SK-N-SH (cell line): ENCODE data around the gene CPPED1. TPM values are rescaled to one million over a fixed set of nuclear protein-coding genes. Genes with fewer than 3 reads are reported as not detected.

Experiments used
- CTCF ChIA-PET: fragments of 300-600, 350-600 bp; formaldehyde crosslinking; extraction: SDS; loops from one replicate; lab custom pipeline; 2021; lab: Yijun Ruan, JAX
- POLR2A ChIA-PET: fragments of 350-600 bp; sonication (Branson Sonifier 250); formaldehyde crosslinking; extraction: SDS; loops from one replicate; lab custom pipeline; 2020; ENCODE audit warnings: antibody characterized with exemption, inconsistent platforms; lab: Yijun Ruan, JAX
- DNase-seq: peaks from one replicate; pipeline ENCODE4 v3.0.0; 2012
- H2AFZ ChIP-seq: fragments of 200-600 bp; sonication (generic); 2 replicates; pipeline ENCODE4 v1.8.1; 2016; ENCODE audit warnings: antibody characterized with exemption, mild to moderate bottlenecking, low read depth
- H3F3A ChIP-seq: fragments of 200-600 bp; sonication (generic); replicated peaks from 2 replicates; pipeline ENCODE3; 2016; ENCODE audit warnings: antibody characterized with exemption, mild to moderate bottlenecking; ENCODE audit not compliant: insufficient read depth
- H3K27ac ChIP-seq, 2 experiments: fragments of 200-500 bp in 1 of 2; fragments of 200-600 bp in 1 of 2; sonication (Bioruptor generic) in 1 of 2; sonication (generic), shearing (Covaris generic) in 1 of 2; 2 replicates each; pipeline versions ENCODE4 v1.5.1 to v1.6.1; 2014 to 2016; ENCODE audit warnings: low read depth in 2 of 2, inconsistent platforms in 1 of 2, low read length in 1 of 2, mild to moderate bottlenecking in 1 of 2, mixed read lengths in 1 of 2
- H3K27me3 ChIP-seq: fragments of 200-600 bp; sonication (generic), shearing (Covaris generic); 2 replicates; pipeline ENCODE4 v1.6.1; 2016; ENCODE audit warnings: mixed run types; ENCODE audit not compliant: insufficient read depth
- H3K36me3 ChIP-seq, 2 experiments: fragments of 200-500 bp in 1 of 2; fragments of 200-600 bp in 1 of 2; sonication (Bioruptor generic) in 1 of 2; sonication (generic) in 1 of 2; replicated peaks in 1 of 2; 2 replicates each; pipeline versions ENCODE3 to v1.5.1; 2014 to 2016; ENCODE audit warnings: low read length in 1 of 2, mild to moderate bottlenecking in 1 of 2; ENCODE audit not compliant: insufficient read depth in 2 of 2, control insufficient read depth in 1 of 2
- H3K4me1 ChIP-seq, 2 experiments: fragments of 200-500 bp in 1 of 2; fragments of 200-600 bp in 1 of 2; sonication (Bioruptor generic) in 1 of 2; sonication (generic), shearing (Covaris generic) in 1 of 2; 2 replicates each; pipeline versions ENCODE4 v1.5.1 to v1.6.1; 2014 to 2016; ENCODE audit warnings: low read depth in 1 of 2, low read length in 1 of 2, mixed run types in 1 of 2; ENCODE audit not compliant: insufficient read depth in 2 of 2, control insufficient read depth in 1 of 2
- H3K4me2 ChIP-seq: fragments of 200-600 bp; sonication (generic), shearing (Covaris generic); 2 replicates; pipeline ENCODE4 v1.6.1; 2017; ENCODE audit warnings: mixed run types
- H3K4me3 ChIP-seq, 2 experiments: fragments of 200-500 bp in 1 of 2; fragments of 200-600 bp in 1 of 2; sonication (Bioruptor generic) in 1 of 2; sonication (generic), shearing (Covaris generic) in 1 of 2; 2 replicates each; pipeline versions ENCODE4 v1.5.1 to v1.8.1; 2014 to 2016; ENCODE audit warnings: low read depth in 2 of 2, inconsistent platforms in 1 of 2, low read length in 1 of 2, mild to moderate bottlenecking in 1 of 2, mixed read lengths in 1 of 2, moderate library complexity in 1 of 2
- H3K79me2 ChIP-seq: fragments of 200-600 bp; sonication (generic); 2 replicates; pipeline ENCODE4 v1.8.1; 2017; ENCODE audit warnings: mild to moderate bottlenecking; ENCODE audit not compliant: insufficient read depth
- H3K9ac ChIP-seq: fragments of 200-600 bp; sonication (generic); 2 replicates; pipeline ENCODE4 v1.6.1; 2017; ENCODE audit warnings: mixed run types
- H3K9me2 ChIP-seq: fragments of 200-600 bp; sonication (generic); 2 replicates; pipeline ENCODE4 v1.6.1; 2017; ENCODE audit warnings: mixed run types
- H3K9me3 ChIP-seq: fragments of 200-600 bp; sonication (generic); 2 replicates; pipeline ENCODE4 v1.6.1; 2017; ENCODE audit warnings: mixed run types, mild to moderate bottlenecking, moderate library complexity
- H4K20me1 ChIP-seq: fragments of 200-600 bp; sonication (generic); 2 replicates; pipeline ENCODE4 v1.6.1; 2017; ENCODE audit warnings: mild to moderate bottlenecking, mixed run types; ENCODE audit not compliant: insufficient read depth
- ELF1 ChIP-seq: IDR thresholded peaks from 2 replicates; pipeline ENCODE4 v1.4.0; 2012
- MXI1 ChIP-seq: IDR thresholded peaks from 2 replicates; pipeline ENCODE4 v1.6.1; 2012; ENCODE audit warnings: mild to moderate bottlenecking, low read depth, low read length, improper control_type of control experiment
- SMC3 ChIP-seq: IDR thresholded peaks from 2 replicates; pipeline ENCODE4 v1.6.1; 2012; ENCODE audit warnings: low read depth, low read length, improper control_type of control experiment
- TAF1 ChIP-seq: IDR thresholded peaks from 2 replicates; pipeline ENCODE4 v1.6.1; 2012; ENCODE audit warnings: low read depth, mild to moderate bottlenecking, low read length, moderate library complexity, borderline replicate concordance
- YY1 ChIP-seq: IDR thresholded peaks from 2 replicates; pipeline ENCODE4 v1.4.0; 2012; ENCODE audit warnings: low read depth, mild to moderate bottlenecking
- WGBS: methylation state at CpG from one replicate; pipeline ENCODE4 v1.1.6; 2017; ENCODE audit warnings: low lambda C conversion rate; 5-methylcytosine and 5-hydroxymethylcytosine counted together
- polyA plus RNA-seq, 3 experiments: library from polyadenylated mRNA; depleted of rRNA; stranded (reverse); fragments of >200 nt; gene quantifications; 2 replicates each; pipeline ENCODE4 v1.2.3, GENCODE V29; 2012
- TF ChIP-seq, protein P1 (sequence below): fragments of 200-600 bp; sonication (generic); IDR thresholded peaks from 2 replicates; pipeline ENCODE4 v1.6.1; 2017; ENCODE audit warnings: antibody characterized with exemption, mild to moderate bottlenecking, moderate library complexity
- TF ChIP-seq, protein P2 (sequence below): fragments of 150-350 bp; IDR thresholded peaks from 2 replicates; pipeline ENCODE4 v1.6.1; 2016; ENCODE audit warnings: mild to moderate bottlenecking, low read depth, low read length
- TF ChIP-seq, protein P3 (sequence below): IDR thresholded peaks from 2 replicates; pipeline ENCODE4; 2012
- TF ChIP-seq, protein P4 (sequence below): IDR thresholded peaks from 2 replicates; pipeline ENCODE4 v1.4.0; 2012; ENCODE audit warnings: low read depth, borderline replicate concordance

The CPPED1 gene
- polyA plus RNA-seq, 1 of the 3 experiments (the other 2 are of a cell fraction): 11.9 TPM

DNA sequence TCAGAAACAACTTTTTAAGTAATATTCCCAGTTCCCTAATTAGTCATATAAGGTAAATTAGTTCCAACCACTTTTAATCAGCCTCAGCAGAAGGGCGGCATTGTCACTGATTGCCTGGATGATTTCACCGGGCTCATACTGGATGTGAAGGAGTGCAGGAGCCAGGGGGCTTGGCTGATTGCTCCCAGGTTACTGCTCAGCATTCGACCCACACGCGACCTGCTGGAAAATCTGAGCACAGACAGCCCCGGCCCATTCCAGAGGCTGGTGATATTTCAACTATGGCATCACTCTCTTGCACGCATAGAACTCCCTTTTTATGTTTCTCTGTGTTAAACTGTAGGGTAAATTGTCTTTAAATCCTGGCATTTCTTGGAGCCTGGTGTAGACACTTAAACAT is 34.2 kb downstream of the CPPED1 start:
- Histone ChIP-seq H3K9me3 (no peaks in the 10 kb centered on the region), H3K4me2 (no peak overlapping the region), H3K9me2 (no peaks in the 10 kb centered on the region), H2AFZ (no peak overlapping the region), H3K9ac (no peak overlapping the region), H3K79me2 (peaks cover 22% of the 10 kb centered on the region; the same call in 1 of the 2 replicates), H3F3A (no peaks in the 10 kb centered on the region), H3K4me3 (no peak overlapping the region), H4K20me1 (0 out of 2 replicates have a peak, but pooled peaks cover 3% of the 10 kb centered on the region), H3K4me1 (peaks cover 0 to 13% of the 10 kb centered on the region in 2 experiments; a peak in 2 of 4 replicates), H3K36me3 (peaks cover 0 to 8% of the 10 kb centered on the region in 2 experiments), H3K27ac (no peak overlapping the region), H3K27me3 (no peaks in the 10 kb centered on the region)
- POLR2A ChIA-PET: no interaction called here
- no peak for DNase-seq
- WGBS: 91% methylated on average over 7 of the region's 7 CpGs
- TF ChIP-seq YY1 (no peak), ELF1 (no peak), SMC3 (no peak)
- TF ChIP-seq, protein P1, sequence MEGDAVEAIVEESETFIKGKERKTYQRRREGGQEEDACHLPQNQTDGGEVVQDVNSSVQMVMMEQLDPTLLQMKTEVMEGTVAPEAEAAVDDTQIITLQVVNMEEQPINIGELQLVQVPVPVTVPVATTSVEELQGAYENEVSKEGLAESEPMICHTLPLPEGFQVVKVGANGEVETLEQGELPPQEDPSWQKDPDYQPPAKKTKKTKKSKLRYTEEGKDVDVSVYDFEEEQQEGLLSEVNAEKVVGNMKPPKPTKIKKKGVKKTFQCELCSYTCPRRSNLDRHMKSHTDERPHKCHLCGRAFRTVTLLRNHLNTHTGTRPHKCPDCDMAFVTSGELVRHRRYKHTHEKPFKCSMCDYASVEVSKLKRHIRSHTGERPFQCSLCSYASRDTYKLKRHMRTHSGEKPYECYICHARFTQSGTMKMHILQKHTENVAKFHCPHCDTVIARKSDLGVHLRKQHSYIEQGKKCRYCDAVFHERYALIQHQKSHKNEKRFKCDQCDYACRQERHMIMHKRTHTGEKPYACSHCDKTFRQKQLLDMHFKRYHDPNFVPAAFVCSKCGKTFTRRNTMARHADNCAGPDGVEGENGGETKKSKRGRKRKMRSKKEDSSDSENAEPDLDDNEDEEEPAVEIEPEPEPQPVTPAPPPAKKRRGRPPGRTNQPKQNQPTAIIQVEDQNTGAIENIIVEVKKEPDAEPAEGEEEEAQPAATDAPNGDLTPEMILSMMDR: no peak
- TF ChIP-seq, protein P2, sequence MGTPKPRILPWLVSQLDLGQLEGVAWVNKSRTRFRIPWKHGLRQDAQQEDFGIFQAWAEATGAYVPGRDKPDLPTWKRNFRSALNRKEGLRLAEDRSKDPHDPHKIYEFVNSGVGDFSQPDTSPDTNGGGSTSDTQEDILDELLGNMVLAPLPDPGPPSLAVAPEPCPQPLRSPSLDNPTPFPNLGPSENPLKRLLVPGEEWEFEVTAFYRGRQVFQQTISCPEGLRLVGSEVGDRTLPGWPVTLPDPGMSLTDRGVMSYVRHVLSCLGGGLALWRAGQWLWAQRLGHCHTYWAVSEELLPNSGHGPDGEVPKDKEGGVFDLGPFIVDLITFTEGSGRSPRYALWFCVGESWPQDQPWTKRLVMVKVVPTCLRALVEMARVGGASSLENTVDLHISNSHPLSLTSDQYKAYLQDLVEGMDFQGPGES: no peak
- TF ChIP-seq, all 33 proteins: peak for 0
- CTCF ChIA-PET: no interaction called here

DNA sequence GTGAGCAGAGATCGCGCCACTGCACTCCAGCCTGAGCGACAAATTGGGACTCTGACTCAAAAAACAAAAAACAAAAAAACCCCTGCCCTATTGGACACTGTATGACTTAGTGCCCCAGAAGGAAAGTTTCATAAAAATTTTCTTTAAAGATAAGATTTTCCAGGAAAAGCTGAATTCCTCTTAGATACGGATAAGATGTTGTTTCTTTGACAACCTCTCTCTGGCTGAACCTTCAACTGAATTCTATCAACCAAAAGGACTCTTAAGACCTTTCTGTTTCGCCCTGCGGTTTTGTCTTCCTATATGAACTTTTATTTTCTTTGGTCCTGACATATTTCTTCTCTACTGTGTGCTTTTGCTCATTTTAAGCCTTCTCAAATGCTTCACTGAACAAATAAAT is 35.8 kb downstream of the CPPED1 start:
- Histone ChIP-seq H3K4me2 (no peak overlapping the region), H3K4me1 (peaks cover 0 to 21% of the 10 kb centered on the region in 2 experiments; a peak in 2 of 4 replicates), H4K20me1 (0 out of 2 replicates have a peak, but pooled peaks cover 1% of the 10 kb centered on the region), H3K4me3 (no peak overlapping the region), H3K79me2 (peaks cover 17% of the 10 kb centered on the region; the same call in 1 of the 2 replicates), H3K36me3 (peaks cover 0 to 5% of the 10 kb centered on the region in 2 experiments), H3F3A (no peaks in the 10 kb centered on the region), H3K27me3 (no peaks in the 10 kb centered on the region), H3K9me2 (no peaks in the 10 kb centered on the region), H3K27ac (no peak overlapping the region), H3K9ac (no peak overlapping the region), H2AFZ (no peak overlapping the region), H3K9me3 (no peaks in the 10 kb centered on the region)
- ChIA-PET POLR2A (no interaction called here), CTCF (interaction anchor here (1.0 kb wide), 1 partner anchor 10 kb away, joined by 4 read pairs; no protein-coding TSS in a partner anchor)
- no peak for DNase-seq
- TF ChIP-seq MXI1: no peak
- no peak for TF ChIP-seq ELF1
- TF ChIP-seq, protein P1: no peak
- TF ChIP-seq, protein P3, sequence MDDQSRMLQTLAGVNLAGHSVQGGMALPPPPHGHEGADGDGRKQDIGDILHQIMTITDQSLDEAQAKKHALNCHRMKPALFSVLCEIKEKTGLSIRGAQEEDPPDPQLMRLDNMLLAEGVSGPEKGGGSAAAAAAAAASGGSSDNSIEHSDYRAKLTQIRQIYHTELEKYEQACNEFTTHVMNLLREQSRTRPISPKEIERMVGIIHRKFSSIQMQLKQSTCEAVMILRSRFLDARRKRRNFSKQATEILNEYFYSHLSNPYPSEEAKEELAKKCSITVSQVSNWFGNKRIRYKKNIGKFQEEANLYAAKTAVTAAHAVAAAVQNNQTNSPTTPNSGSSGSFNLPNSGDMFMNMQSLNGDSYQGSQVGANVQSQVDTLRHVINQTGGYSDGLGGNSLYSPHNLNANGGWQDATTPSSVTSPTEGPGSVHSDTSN: no peak
- TF ChIP-seq, protein P4, sequence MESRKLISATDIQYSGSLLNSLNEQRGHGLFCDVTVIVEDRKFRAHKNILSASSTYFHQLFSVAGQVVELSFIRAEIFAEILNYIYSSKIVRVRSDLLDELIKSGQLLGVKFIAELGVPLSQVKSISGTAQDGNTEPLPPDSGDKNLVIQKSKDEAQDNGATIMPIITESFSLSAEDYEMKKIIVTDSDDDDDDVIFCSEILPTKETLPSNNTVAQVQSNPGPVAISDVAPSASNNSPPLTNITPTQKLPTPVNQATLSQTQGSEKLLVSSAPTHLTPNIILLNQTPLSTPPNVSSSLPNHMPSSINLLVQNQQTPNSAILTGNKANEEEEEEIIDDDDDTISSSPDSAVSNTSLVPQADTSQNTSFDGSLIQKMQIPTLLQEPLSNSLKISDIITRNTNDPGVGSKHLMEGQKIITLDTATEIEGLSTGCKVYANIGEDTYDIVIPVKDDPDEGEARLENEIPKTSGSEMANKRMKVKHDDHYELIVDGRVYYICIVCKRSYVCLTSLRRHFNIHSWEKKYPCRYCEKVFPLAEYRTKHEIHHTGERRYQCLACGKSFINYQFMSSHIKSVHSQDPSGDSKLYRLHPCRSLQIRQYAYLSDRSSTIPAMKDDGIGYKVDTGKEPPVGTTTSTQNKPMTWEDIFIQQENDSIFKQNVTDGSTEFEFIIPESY: no peak
- TF ChIP-seq TAF1: no peak
- WGBS: 95% methylated on average over 6 of the region's 6 CpGs
